ENCODE results near the gene HLA-DPA1.
"Not testable (repeated sequence)": the region's sequence is repeated elsewhere in the genome, so short reads cannot be mapped to it uniquely, and the experiment has no call there.

The HLA-DPA1 gene

DNA sequence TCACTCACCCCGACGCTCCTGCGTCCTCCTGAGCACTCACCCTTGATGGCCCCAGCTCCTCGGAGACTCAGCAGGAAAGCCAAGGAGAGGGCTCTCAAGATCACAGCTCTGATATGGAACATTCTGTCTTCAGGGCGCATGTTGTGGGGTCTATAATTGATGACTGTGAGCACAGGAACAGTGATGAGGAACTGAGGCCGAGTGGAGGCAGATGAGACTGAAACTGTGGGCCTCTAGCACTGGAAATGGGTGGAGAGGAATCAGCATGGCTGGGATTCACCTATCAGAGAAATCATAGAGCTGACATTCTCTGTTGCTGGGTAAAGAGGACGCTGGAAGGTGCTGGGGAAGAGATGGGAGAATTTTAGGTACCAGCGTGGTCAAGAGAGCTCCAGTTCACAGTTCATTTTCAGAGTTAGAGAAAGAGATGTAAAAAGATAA lies at the start of gene HLA-DPA1:
HLA-DPA1 (minus strand) TSS at position 219 of the 441 bp plus-strand sequence.
- DNase-seq = peak in 1 of 2 donors; percentile 33

DNA sequence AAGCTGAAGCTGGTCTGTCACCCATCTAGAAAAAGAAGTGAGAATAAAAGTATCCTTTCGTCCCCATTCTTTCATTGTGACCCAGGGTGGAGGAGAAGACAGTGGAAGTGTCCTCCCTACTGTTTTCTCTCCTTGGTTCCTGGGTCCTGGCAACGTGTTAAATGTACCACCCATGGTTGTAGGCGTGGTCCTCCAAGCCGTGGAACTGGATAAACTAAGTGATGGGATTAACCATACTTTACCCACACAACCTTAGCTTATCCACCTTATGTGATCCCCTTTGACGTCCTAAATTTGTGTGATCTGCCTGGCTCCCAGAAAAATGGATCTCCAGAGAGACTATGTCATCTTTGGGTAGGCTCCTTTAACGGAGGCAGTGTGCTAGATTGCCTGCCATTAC lies 49.7 kb upstream of the HLA-DPA1 start:
- no peak for DNase-seq

DNA sequence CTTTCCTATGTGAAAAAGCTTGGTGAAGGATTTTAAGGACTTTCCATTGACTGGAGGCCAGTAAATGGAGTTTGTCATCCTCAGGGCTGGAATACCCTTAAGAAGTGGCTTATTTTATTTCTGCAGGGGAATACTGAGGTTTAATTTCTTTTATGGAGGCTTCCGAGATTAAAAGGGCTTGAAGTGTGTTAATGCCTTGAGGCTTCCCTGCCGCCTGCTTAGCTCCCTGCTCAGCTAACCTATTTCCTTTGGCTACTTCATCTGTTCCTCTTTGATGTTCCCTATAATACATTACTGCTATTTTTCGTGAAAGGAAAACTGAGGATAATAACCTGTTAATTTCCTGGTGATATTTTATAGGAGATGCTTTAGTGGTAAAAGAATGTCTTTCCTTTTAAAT lies 46.6 kb upstream of the HLA-DPA1 start:
- no peak for DNase-seq

DNA sequence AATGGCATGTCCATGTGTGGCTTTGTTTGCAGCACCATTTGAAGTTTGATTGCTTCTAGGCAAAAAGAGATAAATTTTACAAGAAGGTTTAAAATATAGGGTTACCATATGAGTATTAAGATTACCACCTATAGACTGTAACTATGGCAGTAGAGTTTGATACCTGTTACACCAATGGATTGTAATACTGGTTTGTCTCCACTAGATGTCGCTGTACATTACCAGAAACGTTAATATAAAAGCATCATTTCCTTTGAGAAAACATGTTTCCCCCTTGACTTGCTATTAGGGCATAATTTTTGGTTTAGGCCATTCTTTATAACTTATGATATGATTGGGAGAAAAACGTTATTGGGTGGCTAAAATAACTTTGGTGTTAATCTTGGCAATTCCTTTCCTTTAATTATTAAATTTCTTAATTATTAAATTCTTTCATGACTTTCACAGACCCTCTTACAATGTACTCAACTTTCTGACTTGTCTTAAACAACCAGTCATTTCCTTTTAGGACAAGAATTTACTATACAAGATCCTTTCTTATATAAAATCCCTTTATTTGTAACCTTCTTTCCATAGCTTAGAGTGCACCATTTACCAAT lies 45.2 kb upstream of the HLA-DPA1 start:
- no peak for DNase-seq

GRCh38 chr6:33117811-33118277 lies 44.4 kb upstream of the HLA-DPA1 start:
- DNase-seq = no peak

- DNase-seq = no peak
These were observed 43.6 kb upstream of the HLA-DPA1 start for GRCh38 chr6:33116841-33117711.

DNA sequence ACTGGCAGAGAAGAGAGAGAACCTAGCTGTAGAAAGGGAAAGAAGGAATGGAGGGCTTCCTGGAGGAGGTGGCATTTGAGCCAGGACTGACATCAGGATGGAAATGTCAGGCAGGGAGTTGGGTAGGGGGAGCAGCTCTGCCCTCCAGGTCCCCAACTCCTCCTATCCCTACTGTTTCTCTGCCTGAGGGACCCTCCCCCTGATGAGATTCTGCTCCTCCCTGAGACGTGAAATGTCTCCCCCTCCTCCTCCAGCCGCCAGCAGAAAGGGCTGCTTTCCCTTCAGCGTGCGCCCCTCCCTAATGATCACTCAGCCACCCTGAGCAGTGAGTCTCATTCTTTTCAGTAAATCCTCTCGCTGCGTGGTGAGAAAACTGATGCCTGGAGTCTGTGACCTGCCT lies 43.0 kb upstream of the HLA-DPA1 start:
- DNase-seq = no peak

- no peak for DNase-seq
These were observed 41.0 kb upstream of the HLA-DPA1 start for GRCh38 chr6:33114406-33114805.

GRCh38 chr6:33113755-33114154 lies 40.3 kb upstream of the HLA-DPA1 start:
- no peak for DNase-seq

- no peak for DNase-seq
These were observed 38.7 kb upstream of the HLA-DPA1 start for GRCh38 chr6:33112148-33112547.

GRCh38 chr6:33108307-33108706 lies 34.9 kb upstream of the HLA-DPA1 start:
- no peak for DNase-seq

DNA sequence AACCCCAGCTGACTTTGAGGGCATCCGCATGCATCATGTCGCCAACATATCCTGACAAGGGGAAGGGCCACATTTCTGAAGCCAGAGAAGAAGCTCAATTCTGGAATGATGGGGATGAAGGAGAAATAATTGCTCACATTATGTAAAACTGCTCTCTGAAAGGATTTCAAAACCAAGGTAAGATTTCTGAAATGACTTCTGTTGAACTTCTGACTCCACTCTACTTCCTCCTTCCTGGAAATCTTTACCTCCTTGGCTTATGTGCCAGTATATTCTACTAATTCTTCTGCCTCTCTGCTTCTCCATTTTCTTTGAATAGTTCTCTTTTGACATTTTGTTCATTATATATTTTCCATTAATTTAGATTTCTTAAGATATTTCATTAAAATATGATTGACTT lies 34.2 kb upstream of the HLA-DPA1 start:
- DNase-seq = no peak

GRCh38 chr6:33105916-33106871 lies 32.7 kb upstream of the HLA-DPA1 start:
- no peak for DNase-seq

GRCh38 chr6:33105386-33105785 lies 31.9 kb upstream of the HLA-DPA1 start:
- no peak for DNase-seq

- DNase-seq = no peak
These were observed 31.4 kb upstream of the HLA-DPA1 start for GRCh38 chr6:33104887-33105286.

GRCh38 chr6:33103776-33104175 lies 30.3 kb upstream of the HLA-DPA1 start:
- DNase-seq = no peak

- not testable (repeated sequence) for DNase-seq
These were observed 27.8 kb upstream of the HLA-DPA1 start for GRCh38 chr6:33101121-33101737.

GRCh38 chr6:33095681-33096080 lies 22.2 kb upstream of the HLA-DPA1 start:
- no peak for DNase-seq

DNA sequence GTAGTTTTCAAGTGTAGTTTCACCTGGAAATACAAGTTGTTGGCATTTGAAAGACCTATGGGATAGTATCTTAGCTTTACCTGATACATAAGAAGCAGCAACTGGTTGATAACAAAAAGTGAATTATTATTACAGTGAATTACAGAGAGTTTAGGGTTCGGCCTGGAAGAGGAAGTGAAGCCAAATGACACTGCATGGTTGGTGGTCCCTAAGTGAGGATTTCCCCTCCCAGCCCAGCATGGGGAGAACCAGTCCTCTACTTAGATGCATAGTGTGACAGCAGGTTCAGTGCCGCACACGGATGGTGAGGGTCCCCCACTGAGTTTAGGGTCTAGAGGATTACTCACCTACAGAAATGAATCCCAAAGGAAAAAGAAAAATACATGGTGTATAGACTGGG lies 20.4 kb upstream of the HLA-DPA1 start:
- DNase-seq = no peak

GRCh38 chr6:33092385-33092784 lies 18.9 kb upstream of the HLA-DPA1 start:
- no peak for DNase-seq

- DNase-seq = peak; percentile 67 to 71
These were observed 18.5 kb upstream of the HLA-DPA1 start for GRCh38 chr6:33091957-33092356.

DNA sequence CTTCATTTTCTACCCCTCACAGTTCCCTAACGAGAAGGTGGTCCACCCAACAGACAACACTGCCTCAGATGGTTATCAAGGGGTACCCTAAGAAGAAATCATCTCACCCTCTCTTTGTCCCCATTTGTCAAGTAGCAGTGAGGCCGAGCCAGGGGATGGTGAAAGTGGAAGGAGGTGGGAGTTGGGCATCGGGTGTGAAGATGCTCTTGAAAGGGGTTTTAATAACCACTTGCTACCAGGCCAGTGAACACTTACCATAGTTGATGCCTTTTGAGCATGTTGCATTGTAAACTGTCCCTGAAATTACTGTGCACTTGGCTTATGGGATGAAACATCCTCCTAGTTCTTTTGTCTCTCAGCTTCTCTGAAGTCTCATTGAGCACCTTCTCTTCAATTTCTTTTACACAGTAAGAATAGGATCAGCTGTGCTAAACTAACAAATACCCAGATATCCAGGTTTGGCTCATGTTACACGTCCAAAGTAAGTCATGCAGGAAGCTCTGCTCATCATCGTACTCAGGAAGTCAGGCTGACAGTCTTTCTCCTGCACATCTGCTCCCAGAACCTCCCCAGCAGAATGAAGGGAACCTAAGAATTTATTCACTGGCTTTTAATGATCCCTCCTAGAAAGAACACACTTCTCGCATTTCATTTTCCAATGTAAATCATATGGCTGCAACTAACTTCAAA lies 15.6 kb upstream of the HLA-DPA1 start:
- no peak for DNase-seq

Measured in stimulated activated CD4-positive, alpha-beta T cell treated with anti-CD3 and anti-CD28 coated beads, Interleukin-2, amount 100 ng/mL, for 24 hours (primary cell).